MV-4-11 (cell line): Measurements from ENCODE around the gene CTBP2.
A peak's percentile ranks its signal among the peaks of the same experiment; 100 is the strongest.

Experiments used
- DNase-seq: peaks from one replicate; lab custom pipeline; 2025; lab: John Stamatoyannopoulos, UW

The CTBP2 gene

GRCh38 chr10:125159932-125160855, at the start of gene CTBP2:
CTBP2 (minus strand) TSS chr10:125160563.
- DNase-seq: peak; percentile 32

GRCh38 chr10:125209591-125210355, 49.4 kb upstream of the CTBP2 start:
- no peak for DNase-seq

DNA sequence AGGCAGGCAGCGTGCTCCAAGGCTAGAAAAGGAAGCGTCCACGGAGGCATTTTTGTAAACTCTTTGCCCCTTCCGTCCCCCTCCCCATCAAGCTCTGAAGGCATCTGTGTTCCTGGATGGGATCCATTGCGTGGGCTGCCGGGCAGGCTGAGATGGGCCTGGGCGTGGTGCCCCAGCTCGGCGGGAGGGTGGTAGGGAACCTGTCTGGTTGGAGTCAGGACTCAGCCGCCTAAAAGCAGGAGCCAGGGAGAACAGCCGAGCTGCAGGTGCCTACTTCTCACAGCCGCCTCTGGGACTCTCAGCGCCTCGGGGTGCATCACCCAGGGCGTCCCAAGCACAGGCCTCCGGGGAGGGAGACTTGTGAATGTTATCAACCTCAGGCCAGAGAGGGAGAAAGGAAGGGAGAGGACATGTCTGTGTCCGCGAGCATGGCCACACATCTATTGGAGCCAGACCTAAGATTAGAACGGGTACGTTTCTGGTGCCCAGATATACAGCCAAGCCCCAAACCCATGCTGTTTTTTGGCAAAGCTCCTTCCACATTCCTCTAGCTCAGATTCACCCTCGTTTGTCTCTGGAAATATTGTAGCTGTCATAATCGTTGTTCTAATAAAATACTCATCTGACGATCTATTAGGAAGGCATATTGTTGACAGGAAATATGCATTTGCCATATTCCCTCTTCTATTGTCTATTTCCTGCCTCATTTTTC, 48.6 kb upstream of the CTBP2 start:
- no peak for DNase-seq

DNA sequence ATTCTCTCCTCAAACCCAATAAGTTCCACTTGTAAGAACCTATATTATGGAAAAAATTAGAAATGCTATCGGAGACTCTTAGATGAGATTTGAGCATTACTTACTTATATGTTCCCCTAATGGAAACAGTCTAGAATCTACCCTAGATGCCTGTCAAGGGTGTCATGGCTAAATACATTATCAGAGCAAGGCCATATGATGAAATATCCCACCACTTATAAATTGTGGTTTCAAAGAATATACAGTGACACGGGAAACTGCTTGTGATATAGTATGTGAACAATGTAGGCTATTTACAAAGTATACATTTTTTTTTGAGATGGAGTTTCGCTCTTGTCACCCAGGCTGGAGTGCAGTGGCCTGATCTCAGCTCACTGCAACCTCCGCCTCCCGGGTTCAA, 46.3 kb upstream of the CTBP2 start:
- no peak for DNase-seq

- no peak for DNase-seq
Measured at GRCh38 chr10:125205431-125205830, 45.1 kb upstream of the CTBP2 start.

GRCh38 chr10:125204400-125204799, 44.0 kb upstream of the CTBP2 start:
- DNase-seq: no peak

- no peak for DNase-seq
Measured at GRCh38 chr10:125203186-125203800, 42.9 kb upstream of the CTBP2 start.

DNA sequence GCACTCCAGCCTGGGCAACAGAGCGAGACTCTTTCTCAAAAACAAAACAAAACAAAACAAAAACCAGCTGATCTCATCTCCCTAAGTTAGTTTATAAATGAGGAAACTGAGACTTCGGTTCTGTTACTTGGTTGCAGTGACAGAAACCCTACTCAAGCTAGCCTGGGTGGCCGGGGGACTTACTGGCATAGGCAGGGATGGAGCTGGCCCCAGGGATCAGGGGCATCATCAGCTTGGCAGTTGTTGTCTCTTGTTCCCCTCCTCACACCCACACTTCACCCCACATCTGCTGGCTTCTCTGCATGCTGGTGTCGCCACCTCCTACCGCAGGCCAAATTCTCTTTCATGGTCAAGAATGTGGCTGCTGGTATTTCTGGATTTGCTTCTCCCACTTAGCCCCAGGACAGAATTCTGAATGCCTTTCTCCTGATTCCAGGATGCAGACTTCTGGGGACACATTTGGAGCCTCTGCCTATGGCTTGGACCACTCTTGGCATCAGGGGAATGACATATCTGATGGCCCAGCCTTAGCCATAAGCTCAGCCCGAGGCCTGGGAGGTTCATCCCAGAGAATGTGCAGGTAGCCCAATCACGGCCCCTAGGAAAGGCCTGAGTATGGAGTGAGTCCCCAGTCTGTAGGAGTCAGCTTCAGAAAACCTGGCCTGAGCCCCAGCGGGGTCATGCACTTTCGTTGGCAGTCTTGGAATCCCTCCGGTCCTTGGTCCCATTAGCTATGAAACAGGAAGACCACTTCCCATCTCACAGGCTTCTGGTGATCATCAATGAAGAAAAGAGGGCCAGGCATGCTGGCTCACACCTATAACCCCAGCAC, 41.6 kb upstream of the CTBP2 start:
- no peak for DNase-seq

DNA sequence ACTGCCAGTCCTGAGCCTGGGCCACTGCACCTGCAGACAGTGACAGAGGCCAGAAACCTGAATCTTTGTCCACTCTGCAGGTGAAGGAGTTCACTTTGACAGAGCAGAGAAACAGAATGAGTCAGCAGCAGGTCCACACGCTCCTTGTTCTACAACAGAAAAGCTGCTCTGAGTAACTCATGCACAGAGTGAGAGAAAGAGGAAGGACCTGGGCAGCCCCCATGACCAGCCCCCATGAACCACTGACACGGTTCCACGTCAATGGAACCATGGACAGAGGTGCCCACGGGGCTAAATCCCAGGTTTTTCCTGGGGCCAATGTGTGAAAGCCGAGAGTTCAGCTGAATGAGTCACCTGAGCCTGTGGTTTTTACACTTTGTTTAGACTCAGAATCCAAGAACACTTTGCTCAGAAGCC, 40.8 kb upstream of the CTBP2 start:
- DNase-seq: no peak

GRCh38 chr10:125200396-125200795, 40.0 kb upstream of the CTBP2 start:
- no peak for DNase-seq

- no peak for DNase-seq
Measured at GRCh38 chr10:125199270-125199669, 38.9 kb upstream of the CTBP2 start.

DNA sequence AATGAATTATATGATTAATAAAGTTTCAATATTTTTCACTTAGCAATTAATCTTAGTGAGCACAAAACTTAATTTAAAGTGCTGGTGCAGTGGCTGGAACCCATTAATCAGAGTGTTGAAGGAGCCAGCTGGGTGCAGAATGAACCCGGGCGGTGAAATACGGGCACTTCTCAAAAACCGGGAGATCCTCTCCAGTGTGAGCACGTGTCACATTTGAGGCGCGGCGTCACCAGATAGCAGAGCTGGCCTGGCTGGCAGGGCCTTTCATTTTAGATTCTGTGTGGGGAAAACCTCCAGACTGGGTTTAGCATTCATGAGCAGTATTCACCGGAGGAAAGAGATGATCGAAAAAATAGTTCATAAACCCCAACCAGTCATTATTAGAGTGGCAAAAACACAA, 34.5 kb upstream of the CTBP2 start:
- DNase-seq: no peak

DNA sequence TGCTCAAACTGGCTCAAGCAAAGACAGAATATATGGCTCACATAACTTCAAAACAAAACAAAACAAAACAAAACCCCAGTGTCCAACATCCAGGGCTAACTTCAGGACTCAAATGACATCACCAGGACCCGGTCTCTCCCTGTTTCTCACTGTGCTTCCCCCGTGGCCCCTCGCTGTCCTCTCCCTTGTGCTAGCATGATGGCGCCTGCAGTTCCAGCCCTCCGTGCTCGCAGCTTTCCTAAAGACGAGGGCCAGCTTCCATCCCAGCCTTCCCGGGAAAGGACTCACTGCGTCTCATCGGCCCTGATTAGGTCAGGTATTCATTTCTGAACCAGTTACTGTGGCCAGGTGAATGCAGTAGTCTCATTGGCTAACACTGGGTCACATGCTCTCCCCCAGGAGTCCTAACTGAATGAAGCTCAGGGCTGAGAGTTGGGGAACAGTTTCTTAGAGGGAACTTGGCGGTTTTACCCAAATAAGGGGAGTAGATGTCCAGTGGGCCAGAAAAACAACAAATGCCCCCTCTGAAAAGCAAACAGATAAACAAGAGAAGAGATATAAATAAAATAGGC, 33.0 kb upstream of the CTBP2 start:
- no peak for DNase-seq

GRCh38 chr10:125192620-125193019, 32.3 kb upstream of the CTBP2 start:
- DNase-seq: no peak

- no peak for DNase-seq
Measured at GRCh38 chr10:125192005-125192404, 31.6 kb upstream of the CTBP2 start.

- DNase-seq: no peak
Measured at GRCh38 chr10:125190946-125191345, 30.6 kb upstream of the CTBP2 start.

DNA sequence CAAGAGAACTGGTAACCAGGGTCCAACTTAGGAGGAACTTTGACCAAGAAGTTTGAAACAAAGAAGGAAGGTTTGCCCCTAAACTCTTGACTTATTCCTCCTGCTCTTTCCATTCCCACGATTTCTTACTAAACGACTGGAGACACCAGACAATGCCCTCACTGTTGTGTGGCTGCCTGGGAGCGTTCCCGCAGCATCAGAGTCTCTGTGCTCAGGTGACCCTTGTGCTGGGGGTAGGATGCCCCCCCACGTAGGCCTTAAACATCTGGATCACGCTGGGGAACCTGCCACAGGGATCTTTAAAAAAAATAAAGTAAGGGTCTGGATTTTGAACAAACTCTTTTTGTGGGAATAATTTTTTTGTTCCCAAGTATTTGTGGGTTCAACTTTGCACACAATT, 30.1 kb upstream of the CTBP2 start:
- DNase-seq: no peak

GRCh38 chr10:125189162-125189561, 28.8 kb upstream of the CTBP2 start:
- DNase-seq: no peak

GRCh38 chr10:125187238-125188194, 27.2 kb upstream of the CTBP2 start:
- no peak for DNase-seq
